Bronchial epithelial cell (primary cell): Measurements from ENCODE around the gene SCGB1A1. TPM values are rescaled to one million over a fixed set of nuclear protein-coding genes. Genes with fewer than 3 reads are reported as not detected.
A peak's percentile ranks its signal among the peaks of the same experiment; 100 is the strongest.

Experiments used
- DNase-seq: peaks from one replicate; pipeline ENCODE4 v3.0.0-alpha.2; 2010; ENCODE audit warnings: low read depth
- FAIRE-seq: peaks from 2 replicates; lab custom pipeline; 2011; peaks lifted over from hg19 to GRCh38; lab: Jason Lieb, UNC
- H3K27me3 ChIP-seq: 2 replicates; pipeline ENCODE4 v1.5.1; 2011; ENCODE audit warnings: low read length; ENCODE audit not compliant: control insufficient read depth, insufficient read depth
- H3K36me3 ChIP-seq: 2 replicates; pipeline ENCODE4 v1.5.1; 2011; ENCODE audit warnings: low read length; ENCODE audit not compliant: control insufficient read depth, insufficient read depth
- H3K4me3 ChIP-seq: 2 replicates; pipeline ENCODE4 v1.5.1; 2011; ENCODE audit warnings: mild to moderate bottlenecking, low read depth, low read length, control low read depth
- total RNA-seq: library from RNA; depleted of rRNA; stranded (reverse); fragments of >200 nt; gene quantifications from 2 replicates; pipeline ENCODE4 v1.2.1, GENCODE V29; 2014
- TF ChIP-seq, protein P1 (sequence below): IDR thresholded peaks from 2 replicates; pipeline ENCODE4 v1.5.1; 2011; ENCODE audit warnings: mild to moderate bottlenecking, moderate library complexity, low read length, control low read depth, inconsistent platforms; ENCODE audit not compliant: insufficient read depth, severe bottlenecking

Gene SCGB1A1
- total RNA-seq, 1 donor from 2014 or later, result not detected

DNA sequence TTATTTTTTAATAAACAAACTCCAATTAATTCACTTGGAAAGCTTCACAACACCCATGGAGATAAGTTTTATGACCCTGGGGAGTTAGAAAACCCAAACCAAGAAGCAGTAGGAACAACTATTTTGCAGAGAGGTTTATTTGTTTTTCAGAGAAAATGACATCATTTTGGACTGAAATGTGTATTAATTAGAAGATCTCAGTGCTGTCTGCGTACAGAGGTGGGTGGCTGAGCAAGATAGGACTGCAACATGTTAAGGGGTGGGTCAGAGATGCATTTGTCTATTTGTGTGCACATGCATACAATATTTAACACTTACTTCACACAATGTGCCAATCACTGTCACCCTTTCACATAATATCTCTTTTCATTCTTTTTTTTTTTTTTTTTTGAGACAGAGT, 1.1 kb downstream of the SCGB1A1 start:
- FAIRE-seq (no peak), DNase-seq (no peak)
- H3K27me3 ChIP-seq, result peaks cover 3% of the 10 kb centered on the region
- no peaks in the 10 kb centered on the region for H3K36me3 ChIP-seq
- no peak overlapping the region for H3K4me3 ChIP-seq
- TF ChIP-seq, protein P1, sequence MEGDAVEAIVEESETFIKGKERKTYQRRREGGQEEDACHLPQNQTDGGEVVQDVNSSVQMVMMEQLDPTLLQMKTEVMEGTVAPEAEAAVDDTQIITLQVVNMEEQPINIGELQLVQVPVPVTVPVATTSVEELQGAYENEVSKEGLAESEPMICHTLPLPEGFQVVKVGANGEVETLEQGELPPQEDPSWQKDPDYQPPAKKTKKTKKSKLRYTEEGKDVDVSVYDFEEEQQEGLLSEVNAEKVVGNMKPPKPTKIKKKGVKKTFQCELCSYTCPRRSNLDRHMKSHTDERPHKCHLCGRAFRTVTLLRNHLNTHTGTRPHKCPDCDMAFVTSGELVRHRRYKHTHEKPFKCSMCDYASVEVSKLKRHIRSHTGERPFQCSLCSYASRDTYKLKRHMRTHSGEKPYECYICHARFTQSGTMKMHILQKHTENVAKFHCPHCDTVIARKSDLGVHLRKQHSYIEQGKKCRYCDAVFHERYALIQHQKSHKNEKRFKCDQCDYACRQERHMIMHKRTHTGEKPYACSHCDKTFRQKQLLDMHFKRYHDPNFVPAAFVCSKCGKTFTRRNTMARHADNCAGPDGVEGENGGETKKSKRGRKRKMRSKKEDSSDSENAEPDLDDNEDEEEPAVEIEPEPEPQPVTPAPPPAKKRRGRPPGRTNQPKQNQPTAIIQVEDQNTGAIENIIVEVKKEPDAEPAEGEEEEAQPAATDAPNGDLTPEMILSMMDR, result no peak

DNA sequence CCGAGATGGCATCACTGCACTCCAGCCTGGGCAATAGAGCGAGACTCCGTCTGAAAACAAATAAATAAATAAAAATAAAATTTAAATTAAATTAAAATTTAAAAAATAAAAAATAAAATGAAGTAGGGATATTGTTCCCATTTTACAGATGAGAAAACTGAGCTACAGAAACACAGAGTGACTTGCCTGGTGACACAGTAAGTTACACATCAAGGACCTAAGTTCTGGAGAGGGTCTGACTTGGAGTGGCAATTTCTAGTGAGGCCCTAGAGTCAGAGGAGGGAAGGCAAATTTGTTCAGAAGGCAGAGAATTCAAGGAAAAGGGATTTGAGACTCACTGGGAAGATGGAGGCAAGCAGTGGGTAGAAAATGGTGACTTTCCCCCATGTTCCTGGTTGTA, 2.0 kb downstream of the SCGB1A1 start:
- FAIRE-seq, result no peak
- TF ChIP-seq, protein P1, result no peak
- DNase-seq, result no peak

DNA sequence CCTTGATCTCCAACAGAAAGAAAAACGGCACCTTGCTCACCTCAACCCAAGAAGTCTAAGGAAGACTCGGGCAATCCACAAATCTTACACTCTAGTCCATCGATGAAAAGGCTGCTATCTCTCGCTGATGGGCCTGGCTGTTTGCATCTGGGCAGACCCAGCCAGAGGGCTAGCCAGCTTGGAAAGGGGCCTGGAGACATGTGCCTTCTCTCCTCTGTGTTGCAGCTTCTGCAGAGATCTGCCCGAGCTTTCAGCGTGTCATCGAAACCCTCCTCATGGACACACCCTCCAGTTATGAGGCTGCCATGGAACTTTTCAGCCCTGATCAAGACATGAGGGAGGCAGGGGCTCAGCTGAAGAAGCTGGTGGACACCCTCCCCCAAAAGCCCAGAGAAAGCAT, 3.2 kb downstream of the SCGB1A1 start:
- Histone ChIP-seq H3K27me3 (peaks cover 3% of the 10 kb centered on the region), H3K36me3 (no peaks in the 10 kb centered on the region), H3K4me3 (no peak overlapping the region)
- TF ChIP-seq, protein P1, result no peak
- DNase-seq, result no peak
- FAIRE-seq, result no peak

More for the DNA sequence above, 2.0 kb downstream of the SCGB1A1 start:
- Histone ChIP-seq H3K4me3 (no peak overlapping the region), H3K36me3 (no peaks in the 10 kb centered on the region), H3K27me3 (peaks cover 3% of the 10 kb centered on the region)

DNA sequence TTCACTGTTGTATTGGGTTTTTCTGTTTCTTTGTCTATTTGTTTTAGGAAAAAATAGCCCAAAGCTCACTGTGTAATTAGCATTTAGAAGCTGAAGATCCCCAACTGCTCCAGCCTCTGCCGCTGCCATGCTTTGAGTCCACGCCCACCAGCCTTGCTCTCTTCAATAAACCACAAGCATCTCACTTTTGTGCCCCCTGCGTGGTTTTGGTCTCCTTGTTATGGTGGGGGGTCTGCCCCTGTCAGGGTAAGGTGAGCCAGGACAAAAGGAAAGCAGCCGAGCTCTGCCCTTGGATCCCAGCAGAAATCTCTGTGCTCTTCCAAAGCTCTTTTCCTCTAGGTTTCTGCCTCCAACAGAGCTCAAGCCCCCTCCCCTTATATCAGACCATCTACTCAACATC, 4.2 kb downstream of the SCGB1A1 start:
- TF ChIP-seq, protein P1, result no peak
- Histone ChIP-seq H3K4me3 (no peak overlapping the region), H3K27me3 (peaks cover 3% of the 10 kb centered on the region), H3K36me3 (no peaks in the 10 kb centered on the region)
- DNase-seq, result no peak
- no peak for FAIRE-seq

DNA sequence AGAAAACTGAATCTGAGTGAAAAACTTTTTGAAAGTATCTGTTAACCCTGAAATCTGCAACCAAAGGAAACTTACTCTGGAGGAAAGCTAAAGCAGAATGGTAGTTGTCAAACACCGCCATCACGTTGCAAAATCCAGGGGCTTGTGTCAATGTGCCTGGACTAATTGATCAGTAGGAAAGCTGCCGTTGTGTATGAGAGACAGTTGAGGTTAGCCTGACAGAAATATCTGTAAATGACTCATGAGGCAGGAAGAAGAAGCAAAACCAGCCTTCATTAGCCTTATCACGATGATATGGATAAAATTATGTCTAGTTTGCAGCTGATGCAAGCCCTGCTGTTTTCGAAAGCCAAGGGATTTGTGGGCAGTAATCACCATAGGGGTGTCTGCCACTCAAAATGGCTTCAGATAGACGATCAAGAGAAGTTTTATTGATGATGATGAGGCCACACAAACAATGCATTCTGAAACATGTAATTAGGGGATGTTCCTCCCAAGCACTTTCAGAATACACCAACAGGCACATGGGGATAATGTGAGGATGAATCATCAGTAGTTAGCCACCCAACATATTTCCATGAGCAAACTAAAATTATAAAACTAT, 8.9 kb downstream of the SCGB1A1 start:
- no peak for FAIRE-seq
- TF ChIP-seq, protein P1, result no peak
- Histone ChIP-seq H3K4me3 (no peak overlapping the region), H3K36me3 (no peaks in the 10 kb centered on the region), H3K27me3 (peaks cover 3% of the 10 kb centered on the region)
- DNase-seq, result peak; percentile 13

DNA sequence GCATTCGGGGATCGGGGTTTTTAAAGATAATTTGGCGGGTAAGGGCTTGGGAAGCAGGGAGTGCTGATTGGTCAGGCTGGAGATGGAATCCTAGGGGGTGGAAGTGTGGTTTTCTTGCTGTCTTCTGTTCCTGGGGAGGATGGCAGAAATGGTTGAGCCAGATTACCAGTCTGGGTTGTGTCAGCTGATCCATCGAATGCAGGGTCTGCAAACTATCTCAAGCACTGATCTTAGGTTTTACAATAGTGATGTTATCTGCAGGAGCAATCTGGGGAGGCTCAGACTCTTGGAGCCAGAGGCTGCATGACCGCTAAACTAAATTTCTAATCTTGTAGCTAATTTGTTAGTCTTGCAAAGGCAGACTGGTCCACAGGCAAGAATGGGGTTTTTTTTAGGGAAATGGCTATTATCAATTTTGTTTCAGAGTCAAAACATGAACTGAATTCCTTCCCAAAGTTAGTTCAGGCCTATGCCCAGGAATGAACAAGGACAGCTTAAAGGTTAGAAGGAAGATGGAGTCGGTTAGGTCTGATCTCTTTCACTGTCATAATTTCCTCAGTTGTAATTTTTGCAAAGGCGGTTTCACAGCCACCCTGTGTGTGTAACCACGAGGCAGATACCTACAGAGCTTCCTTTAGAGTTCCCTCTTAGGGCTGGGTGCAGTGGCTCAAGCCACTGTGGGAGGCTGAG, 10.2 kb downstream of the SCGB1A1 start:
- Histone ChIP-seq H3K4me3 (no peak overlapping the region), H3K27me3 (no peaks in the 10 kb centered on the region), H3K36me3 (no peaks in the 10 kb centered on the region)
- FAIRE-seq (no peak), DNase-seq (no peak)
- TF ChIP-seq, protein P1, result no peak
